HG02938 (cell line): ENCODE data around the gene CDKL5.

Experiments
- ATAC-seq: cut with Tn5 transposase; IDR thresholded peaks from one replicate; pipeline ENCODE4 v1.9.1; 2021; ENCODE audit warnings: mild to moderate bottlenecking, moderate library complexity; ENCODE audit not compliant: unreplicated experiment

Gene CDKL5

DNA sequence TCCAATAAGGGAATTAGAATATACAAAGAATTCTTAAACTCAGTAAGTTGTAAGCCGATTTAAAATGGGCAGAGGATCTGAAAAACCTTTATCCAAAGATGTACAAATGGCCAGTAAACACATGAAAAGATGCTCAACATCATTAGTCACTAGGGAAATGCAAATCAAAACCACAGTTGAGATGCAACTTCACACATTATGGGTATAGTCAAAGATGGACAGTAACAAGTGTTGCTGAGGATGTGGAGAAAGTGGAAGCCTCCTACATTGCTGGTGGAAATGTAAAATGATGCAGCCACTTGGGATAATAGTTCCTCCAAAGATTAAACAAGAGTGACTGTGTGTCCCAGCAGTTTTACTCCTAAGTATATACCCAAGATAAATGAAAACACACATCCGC, 213.9 kb downstream of the CDKL5 start:
- no peak for ATAC-seq

GRCh38 chrX:18640686-18641085, 215.3 kb downstream of the CDKL5 start:
- ATAC-seq = no peak

- no peak for ATAC-seq
Measured at GRCh38 chrX:18643243-18643642, 217.8 kb downstream of the CDKL5 start.

GRCh38 chrX:18643853-18644252, 218.4 kb downstream of the CDKL5 start:
- no peak for ATAC-seq

- ATAC-seq = no peak
Measured at GRCh38 chrX:18647621-18648020, 222.2 kb downstream of the CDKL5 start.

DNA sequence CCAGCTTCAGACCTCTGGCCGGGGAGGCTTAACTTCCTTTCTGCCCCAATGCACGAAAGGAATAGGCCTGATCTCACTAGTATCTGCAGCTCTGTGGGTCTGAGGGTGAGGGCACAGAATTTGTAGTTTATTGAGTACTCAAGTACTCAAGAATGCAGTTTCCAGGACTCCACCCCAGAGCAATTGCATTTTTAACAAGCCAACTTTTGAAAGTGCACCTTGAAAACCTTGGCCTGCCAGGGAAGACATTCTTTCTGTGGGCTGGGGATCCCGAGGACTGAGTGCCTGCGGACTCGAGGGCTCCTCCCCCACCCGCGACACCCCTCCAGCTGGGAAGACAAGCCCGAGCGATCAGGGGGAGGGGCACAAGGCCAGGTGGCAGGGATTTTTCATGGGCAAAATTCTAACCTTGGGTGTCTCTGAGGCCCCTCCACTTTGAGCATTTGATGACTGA, 224.1 kb downstream of the CDKL5 start:
- no peak for ATAC-seq

DNA sequence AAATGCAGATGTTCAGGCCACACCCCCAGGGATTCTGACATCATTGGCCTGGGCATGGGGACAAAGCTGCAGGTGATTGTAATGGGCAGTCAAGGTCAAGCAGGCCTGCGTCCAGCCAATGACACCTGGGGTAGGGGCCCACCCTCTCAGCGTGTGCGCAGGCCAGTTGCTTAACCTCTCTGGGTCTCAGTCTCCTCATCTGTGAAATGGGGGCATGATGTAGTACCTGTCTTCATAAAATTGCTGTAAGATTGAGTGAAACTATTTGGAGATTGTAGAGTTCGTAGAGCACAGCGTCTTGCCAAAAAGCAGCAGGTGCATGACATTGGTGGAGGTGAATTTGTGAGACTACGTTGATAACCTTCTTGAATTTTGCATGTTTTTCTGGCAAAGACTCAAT, 225.3 kb downstream of the CDKL5 start:
- ATAC-seq = no peak

GRCh38 chrX:18652636-18653035, 227.2 kb downstream of the CDKL5 start:
- no peak for ATAC-seq

GRCh38 chrX:18654875-18655836, 229.7 kb downstream of the CDKL5 start:
- ATAC-seq = no peak

DNA sequence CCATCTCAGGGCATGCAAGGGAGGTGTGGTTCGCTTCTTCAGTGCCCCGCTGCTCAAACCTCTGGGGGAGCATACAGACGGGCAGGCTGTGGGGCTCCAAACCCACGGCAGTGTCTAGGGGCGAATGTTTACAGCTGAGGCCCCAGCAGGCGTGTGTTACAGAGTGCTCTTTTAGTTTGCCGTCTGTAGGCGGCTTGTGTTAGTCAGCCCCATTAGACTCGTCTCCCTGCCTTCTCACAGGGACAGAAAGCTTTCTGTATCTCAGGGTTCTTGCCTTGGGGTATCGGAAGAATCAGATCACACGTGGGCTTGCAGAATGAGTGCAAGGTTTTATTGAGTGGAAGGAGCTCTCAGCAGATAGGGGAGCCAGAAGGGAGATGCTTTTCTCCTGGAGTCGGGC, 235.9 kb downstream of the CDKL5 start:
- ATAC-seq = no peak

DNA sequence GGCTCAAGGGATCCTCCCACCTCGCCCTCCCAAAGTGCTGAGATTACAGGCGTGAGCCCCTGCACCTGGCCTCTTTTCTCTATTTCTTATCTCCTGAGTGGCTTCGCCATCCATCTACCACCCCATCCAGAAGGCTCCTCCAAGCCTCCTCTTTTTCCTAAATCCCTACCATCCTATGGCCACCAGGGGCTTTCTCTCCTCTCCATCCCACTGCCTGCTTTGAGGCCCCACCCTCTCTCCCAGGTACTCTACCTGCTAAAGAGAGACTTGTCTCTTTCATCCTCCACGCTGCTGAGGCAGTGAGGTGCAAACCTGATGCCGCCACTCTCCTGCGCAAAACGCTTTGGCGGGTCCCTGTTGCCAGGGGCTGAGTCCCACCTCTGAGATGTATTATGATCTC, 239.5 kb downstream of the CDKL5 start:
- ATAC-seq = no peak

DNA sequence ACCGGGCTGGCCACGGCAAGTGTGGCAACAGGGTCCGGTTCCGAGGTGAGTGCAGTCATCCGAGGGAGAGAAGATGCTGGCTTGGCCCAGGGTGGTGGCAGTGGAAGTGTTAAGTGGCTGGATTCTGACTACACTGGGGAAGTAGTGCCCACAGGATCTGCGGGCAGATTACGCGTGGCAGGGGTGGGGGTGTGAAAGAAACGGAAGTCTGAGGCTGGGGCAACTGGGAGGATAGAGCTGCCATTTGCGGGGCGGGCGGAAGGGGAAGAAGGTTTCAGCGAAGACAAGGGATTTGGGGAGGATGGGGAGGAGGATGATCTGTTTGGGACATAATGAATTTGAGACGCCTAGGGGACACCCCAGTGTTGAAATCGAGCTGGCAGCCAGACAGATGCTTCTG, 241.2 kb downstream of the CDKL5 start:
- ATAC-seq = no peak

DNA sequence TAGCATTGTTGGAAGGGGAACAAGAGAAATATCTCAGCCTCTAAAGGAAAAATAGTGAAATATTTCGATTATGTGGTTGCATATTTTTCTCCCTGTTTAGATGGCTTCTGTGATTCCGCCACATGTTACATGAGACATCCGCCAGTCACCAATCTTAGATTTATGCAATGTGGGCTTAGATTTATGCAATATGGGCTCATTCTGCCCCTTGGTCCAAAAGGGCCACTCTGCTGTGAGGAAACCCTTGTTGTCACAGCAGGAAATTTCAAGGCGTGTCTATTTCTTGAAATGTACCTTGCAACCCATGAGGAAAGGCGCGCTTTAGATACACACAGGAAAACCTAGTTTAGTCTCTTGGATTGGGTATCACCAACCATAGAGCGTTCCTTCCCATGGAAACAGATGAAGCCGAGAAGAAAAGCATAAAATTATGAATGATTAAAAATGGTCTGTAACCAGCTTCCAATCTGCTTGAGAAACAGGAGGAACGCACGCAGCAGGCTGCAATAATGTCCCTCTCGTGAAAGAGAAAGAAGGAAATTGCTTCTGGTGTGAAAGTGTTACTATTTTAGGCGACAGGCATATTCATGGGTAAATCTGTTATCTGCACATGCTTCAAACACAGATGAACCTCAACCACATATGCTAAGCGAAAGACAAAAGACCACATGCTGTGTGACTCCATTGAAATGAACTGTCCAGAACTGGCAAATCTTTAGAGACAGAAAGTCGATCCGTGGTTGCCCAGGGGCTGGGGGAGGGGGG, 242.8 kb downstream of the CDKL5 start:
- ATAC-seq = peak; percentile 64

DNA sequence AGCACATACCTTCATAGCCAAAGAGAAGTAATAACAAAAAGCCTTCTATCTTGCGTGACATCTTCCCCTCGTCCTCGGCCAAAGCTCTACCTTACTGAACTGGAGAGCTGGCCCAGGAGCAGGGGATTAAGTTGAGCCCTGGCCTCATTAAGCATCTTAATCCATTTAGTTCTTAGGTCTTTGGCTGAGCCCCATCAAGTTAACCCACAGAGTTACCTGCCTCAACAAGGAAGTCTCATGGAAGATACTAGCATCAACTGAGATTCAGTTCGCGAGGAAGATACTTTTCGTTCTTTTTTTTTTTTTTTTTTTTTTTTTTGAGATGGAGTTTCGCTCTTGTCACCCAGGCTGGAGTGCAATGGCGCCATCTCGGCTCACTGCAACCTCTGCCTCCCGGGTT, 246.6 kb downstream of the CDKL5 start, which contains the start of gene RS1:
Gene RS1 (minus strand): TSS at position 101 of the 400 bp plus-strand sequence. CDS start 40 bp downstream, at position 61.
- ATAC-seq = no peak

GRCh38 chrX:18674417-18674787, 249.0 kb downstream of the CDKL5 start:
- ATAC-seq = peak; percentile 29

GRCh38 chrX:18674788-18675735, 249.7 kb downstream of the CDKL5 start:
- peak; percentile 81 for ATAC-seq

- ATAC-seq = no peak
Measured at GRCh38 chrX:18676050-18676449, 250.6 kb downstream of the CDKL5 start.

DNA sequence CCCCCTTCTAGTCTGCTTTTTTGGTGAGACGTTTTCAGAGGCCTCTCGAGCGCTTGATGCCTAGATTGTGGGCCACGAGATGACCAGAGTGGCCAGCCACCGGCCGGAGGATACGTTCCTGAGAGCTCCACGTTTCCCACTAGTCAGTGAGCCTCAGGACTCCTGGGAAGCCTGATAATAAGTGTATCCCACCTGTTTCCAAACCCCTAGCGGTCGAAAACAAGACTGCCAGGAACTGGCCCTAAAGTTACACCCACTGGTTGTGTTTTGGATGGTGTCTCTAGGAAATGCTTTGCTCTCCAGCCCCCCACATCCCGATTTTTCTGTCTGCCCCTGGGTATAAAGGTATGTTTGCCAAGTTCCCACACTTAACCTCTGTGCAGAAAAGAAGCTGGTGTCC, 251.1 kb downstream of the CDKL5 start:
- no peak for ATAC-seq

DNA sequence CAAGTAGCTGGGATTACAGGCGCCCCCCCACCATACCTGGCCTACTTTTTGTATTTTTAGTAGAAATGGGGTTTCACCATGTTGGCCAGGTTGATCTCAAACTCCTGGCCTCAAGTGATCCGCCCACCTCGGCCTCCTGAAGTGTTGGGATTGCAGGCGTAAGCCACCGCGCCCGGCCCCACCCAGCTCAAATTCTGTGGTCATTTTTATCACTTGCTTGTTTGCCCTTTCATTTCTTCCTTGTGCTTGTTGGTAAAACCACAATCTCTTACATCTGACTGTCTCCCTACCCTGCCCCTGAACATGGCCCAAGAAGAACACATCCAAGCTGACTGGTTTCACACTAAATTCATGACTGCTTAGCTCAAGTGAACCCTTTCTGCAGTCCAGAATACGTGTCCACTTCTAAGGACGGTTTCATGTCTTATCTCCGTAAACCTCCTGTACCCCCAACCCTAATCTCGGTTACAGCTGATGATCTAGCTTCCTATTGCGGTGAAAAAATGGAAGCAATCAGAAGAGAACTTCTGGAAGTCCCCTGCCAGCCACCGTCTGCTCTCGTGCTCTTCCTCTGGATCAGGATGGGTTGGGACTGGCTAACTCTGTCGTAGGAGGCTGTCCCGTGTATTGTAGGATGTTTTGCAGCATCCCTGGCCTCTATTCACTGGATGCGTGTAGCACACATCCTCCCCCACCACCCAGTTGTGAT, 251.9 kb downstream of the CDKL5 start:
- no peak for ATAC-seq

GRCh38 chrX:18681996-18682395, 256.6 kb downstream of the CDKL5 start:
- no peak for ATAC-seq
